Thymus (tissue), 11 donors: ENCODE results near the gene SLC48A1. TPM values are rescaled to one million over a fixed set of nuclear protein-coding genes. Genes with fewer than 3 reads are reported as not detected.

Experiments used
- DNase-seq, 9 donors: peaks; one replicate each; pipeline ENCODE4 v3.0.0-alpha.2; 2013; ENCODE audit warnings: low spot score in 9 of 9, low read depth in 6 of 9, missing footprints in 1 of 9
- H3K27ac ChIP-seq, 2 donors: one replicate each; pipeline ENCODE4 v1.5.1; 2013; ENCODE audit warnings: control low read depth in 1 of 2, low read depth in 1 of 2, low read length in 1 of 2, mild to moderate bottlenecking in 1 of 2, moderate library complexity in 1 of 2
- H3K27me3 ChIP-seq, 2 donors: one replicate each; pipeline ENCODE4 v1.5.1; 2013; ENCODE audit warnings: low read length in 1 of 2; ENCODE audit not compliant: control insufficient read depth in 2 of 2, insufficient read depth in 1 of 2
- H3K36me3 ChIP-seq, 2 donors: one replicate each; pipeline ENCODE4 v1.5.1; 2013; ENCODE audit warnings: low read length in 1 of 2, mild to moderate bottlenecking in 1 of 2, moderate library complexity in 1 of 2; ENCODE audit not compliant: control insufficient read depth in 2 of 2, insufficient read depth in 2 of 2
- H3K4me1 ChIP-seq, 2 donors: one replicate each; pipeline ENCODE4 v1.5.1; 2013; ENCODE audit warnings: low read length in 2 of 2; ENCODE audit not compliant: control insufficient read depth in 2 of 2, insufficient read depth in 2 of 2
- H3K4me3 ChIP-seq, 2 donors: one replicate each; pipeline ENCODE4 v1.5.1; 2013; ENCODE audit warnings: low read length in 2 of 2, control low read depth in 1 of 2, mild to moderate bottlenecking in 1 of 2
- H3K9me3 ChIP-seq, 2 donors: one replicate each; pipeline ENCODE4 v1.5.1; 2013; ENCODE audit warnings: low read length in 1 of 2, mild to moderate bottlenecking in 1 of 2; ENCODE audit not compliant: control insufficient read depth in 2 of 2, insufficient read depth in 1 of 2
- WGBS: extraction: QIAGEN DNeasy Blood & Tissue Kit; methylation state at CpG from one replicate; pipeline ENCODE4 v1.1.7; 2013; 5-methylcytosine and 5-hydroxymethylcytosine counted together
- polyA plus RNA-seq: library from polyadenylated mRNA; stranded (reverse); fragments of 200-250 nt; gene quantifications from one replicate; pipeline ENCODE4 v1.2.3, GENCODE V29; 2013
- total RNA-seq: library from RNA; stranded (reverse); fragments of 120-200 nt; gene quantifications from one replicate; pipeline ENCODE4 v1.2.4, GENCODE V29; 2013
- donor health status: healthy.

SLC48A1 gene
- total and polyA plus RNA-seq, 2 donors: 4.5 to 9.3 TPM

GRCh38 chr12:47778881-47779280 lies 5.8 kb downstream of the SLC48A1 start:
- no peak overlapping the region for H3K27ac ChIP-seq
- peaks cover 0 to 1% of the 10 kb centered on the region in 2 donors for H3K27me3 ChIP-seq
- 87% methylated on average over 14 of the region's 14 CpGs for WGBS
- peaks cover 14 to 55% of the 10 kb centered on the region in 2 donors for H3K4me1 ChIP-seq
- H3K9me3 ChIP-seq: no peaks in the 10 kb centered on the region
- H3K36me3 ChIP-seq: peaks cover 26 to 28% of the 10 kb centered on the region in 2 donors
- no peak overlapping the region for H3K4me3 ChIP-seq
- no peak for DNase-seq

DNA sequence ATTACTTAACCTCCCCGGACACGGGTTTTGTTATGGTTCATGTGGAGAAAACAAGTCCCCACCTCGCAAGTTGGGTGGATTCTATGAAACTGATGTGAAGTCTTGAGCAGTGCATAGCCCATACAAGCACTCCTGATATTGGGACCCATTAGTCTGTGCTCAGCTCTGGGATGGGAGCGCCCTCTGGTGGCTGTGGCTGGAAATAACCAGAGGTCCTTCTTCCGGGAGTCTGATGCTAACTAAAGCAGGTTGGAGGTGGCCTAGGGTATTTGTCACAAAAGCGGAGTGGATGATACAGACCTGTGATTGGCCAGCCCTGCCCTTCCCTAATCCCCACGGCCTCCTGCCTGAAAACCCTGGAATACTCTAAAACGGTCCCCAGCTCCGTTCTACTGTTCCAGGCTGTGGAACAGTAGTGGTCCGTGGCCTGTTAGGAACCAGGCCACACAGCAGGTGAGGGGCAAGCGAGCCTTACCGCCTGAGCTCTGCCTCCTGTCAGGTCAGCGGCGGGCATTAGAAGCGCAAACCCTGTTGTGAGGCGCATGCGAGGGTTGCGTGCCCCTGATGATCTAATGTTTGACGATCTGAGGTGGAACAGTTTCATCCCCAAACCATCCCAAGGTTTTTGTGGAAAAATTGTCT lies 6.4 kb downstream of the SLC48A1 start:
- H3K36me3 ChIP-seq: peaks cover 32 to 33% of the 10 kb centered on the region in 2 donors
- WGBS: 56% methylated on average over 19 of the region's 19 CpGs
- peaks cover 10 to 52% of the 10 kb centered on the region in 2 donors for H3K4me1 ChIP-seq
- H3K9me3 ChIP-seq: no peaks in the 10 kb centered on the region
- H3K27me3 ChIP-seq: no peaks in the 10 kb centered on the region
- peak; percentile 70 to 96 (median 90) for DNase-seq
- no peak overlapping the region for H3K4me3 ChIP-seq
- H3K27ac ChIP-seq: peak overlapping the region in 1 of 2 donors; percentile 13

DNA sequence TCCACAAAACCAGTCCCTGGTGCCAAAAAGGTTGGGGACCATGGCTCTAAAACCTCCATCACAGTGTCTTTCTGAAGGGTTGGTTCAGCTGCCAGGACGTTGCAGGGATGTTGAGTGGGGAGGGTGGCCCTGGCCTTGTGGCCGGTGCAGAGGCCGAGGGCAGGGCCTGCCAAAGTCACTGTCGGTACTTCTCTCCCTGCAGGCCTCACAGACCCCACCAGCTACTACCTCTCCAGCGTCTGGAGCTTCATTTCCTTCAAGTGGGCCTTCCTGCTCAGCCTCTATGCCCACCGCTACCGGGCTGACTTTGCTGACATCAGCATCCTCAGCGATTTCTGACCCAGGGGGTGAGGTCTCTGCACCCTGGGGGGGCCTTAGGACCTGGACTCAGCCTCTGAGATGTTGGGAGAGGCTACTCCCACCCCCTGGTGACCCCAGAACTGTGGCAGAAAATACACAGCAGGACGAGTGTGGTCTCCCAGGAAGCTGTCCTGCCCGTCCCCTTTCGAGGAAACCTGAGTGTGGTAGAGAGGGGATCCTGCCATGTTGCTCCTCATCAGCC lies 7.0 kb downstream of the SLC48A1 start:
- WGBS: 91% methylated on average over 11 of the region's 11 CpGs
- H3K4me1 ChIP-seq: peaks cover 7 to 46% of the 10 kb centered on the region in 2 donors
- no peaks in the 10 kb centered on the region for H3K27me3 ChIP-seq
- peak overlapping the region; percentile 3 to 39 for H3K27ac ChIP-seq
- no peak overlapping the region for H3K4me3 ChIP-seq
- H3K9me3 ChIP-seq: no peaks in the 10 kb centered on the region
- H3K36me3 ChIP-seq: peaks cover 38 to 39% of the 10 kb centered on the region in 2 donors
- no peak for DNase-seq

DNA sequence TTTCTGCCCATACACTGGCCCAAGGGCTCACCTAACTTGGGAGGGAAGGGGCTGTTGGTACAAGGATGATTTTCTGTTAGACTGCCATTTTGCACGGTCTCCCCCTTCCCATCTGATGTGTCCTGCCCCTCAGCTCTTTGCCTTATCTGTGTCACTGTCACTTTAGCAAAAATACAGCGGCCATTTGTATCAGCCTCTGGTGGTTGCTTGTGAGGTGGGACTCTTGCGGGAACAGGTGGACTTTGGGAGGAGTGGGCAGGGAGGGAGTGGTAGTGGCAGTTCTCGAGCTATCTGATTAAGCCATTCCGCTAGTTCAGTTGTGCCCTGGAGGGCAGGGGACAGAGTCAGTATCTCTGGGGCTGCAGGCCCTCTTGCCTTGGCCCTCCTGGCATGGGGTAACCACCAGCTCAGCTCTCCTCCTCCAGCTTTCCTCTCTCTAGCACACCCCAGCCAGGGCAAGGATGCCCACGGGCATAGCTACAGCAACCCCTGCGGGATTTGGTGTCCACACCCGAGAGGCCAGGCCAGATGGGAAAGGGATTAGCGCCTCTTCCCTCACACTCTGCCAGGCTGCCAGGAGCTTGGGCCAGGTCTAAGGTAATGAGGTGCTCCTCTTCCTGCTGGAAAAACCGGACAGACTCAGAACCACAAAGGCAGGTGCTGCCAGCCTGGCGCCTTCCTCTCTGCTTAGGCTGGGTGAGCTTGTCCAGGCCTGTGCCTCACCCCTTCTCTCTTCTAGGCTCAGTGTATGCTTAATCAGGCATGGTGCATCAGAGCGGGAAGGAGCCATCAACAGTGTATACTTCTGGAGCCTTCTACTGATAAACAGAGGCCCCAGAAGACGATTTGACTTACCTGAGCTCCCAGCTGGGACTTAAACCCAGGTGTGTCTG lies 8.7 kb downstream of the SLC48A1 start:
- peak in 1 of 9 donors; percentile 39 for DNase-seq
- Histone ChIP-seq H3K9me3 (no peaks in the 10 kb centered on the region), H3K36me3 (peaks cover 55 to 56% of the 10 kb centered on the region in 2 donors), H3K27me3 (no peaks in the 10 kb centered on the region), H3K27ac (peak overlapping the region; percentile 65 to 72), H3K4me1 (peaks cover 7 to 29% of the 10 kb centered on the region in 2 donors), H3K4me3 (no peak overlapping the region)
- 94% methylated on average over 13 of the region's 13 CpGs for WGBS

DNA sequence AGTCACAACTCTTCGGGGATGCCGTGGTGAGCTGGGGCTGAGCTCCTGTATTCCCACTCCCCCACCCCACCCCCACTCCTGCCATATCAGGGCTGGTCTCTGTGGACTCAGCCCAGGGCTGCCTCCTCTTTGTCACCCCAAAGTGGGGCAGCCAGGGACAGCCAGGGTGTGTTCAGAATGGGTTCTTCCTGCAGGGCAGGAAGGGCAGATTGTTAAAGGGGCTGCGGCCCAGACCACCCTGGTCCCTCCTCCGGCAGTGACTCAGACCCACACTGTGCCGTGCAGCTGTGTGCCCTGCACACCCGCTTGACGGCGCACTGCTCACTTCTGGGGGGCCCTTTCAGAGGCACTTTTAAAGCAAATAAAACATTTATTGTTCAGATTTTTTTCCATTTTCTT lies 9.3 kb downstream of the SLC48A1 start:
- no peak for DNase-seq
- WGBS: 88% methylated on average over 8 of the region's 8 CpGs
- Histone ChIP-seq H3K9me3 (no peaks in the 10 kb centered on the region), H3K27ac (peak overlapping the region; percentile 65 to 72), H3K4me3 (no peak overlapping the region), H3K4me1 (peaks cover 5 to 25% of the 10 kb centered on the region in 2 donors), H3K27me3 (no peaks in the 10 kb centered on the region), H3K36me3 (peaks cover 61 to 63% of the 10 kb centered on the region in 2 donors)

DNA sequence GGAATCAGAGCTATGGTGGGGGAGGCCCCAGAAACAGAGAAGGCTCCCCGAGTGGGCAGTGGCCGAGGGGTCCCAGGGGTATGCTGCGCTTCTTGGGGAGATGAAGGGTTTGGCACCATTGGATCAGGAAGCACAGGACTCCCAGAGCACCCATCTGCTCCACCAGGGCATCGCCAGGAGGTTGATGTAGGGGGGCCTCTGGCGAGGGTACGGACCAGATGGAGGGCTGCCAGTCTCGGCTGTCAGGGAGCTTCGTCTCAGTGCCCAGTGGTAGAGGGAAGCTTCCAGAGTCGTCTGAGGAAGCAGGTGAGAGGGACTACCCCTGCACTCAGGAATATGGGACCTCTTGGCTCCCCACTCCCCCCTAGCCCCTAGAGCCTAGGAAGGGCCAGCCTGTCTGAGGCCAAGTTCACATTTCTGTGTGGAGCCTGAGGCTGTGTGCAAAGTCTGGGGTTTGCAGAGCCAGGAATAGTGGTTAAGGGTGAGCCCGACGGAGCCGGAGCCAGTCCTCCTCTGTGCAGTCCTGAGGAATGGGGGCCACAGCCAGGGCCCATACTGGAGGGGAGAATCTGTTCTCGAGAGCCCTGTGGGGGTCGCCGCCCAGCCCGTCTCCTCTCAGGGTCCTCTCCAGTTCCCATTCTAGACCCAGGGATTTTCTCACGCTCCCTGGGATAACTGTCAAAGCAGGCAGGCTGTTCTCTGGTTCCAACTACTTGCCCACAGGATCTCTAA lies 10.2 kb downstream of the SLC48A1 start:
- no peak for DNase-seq
- H3K4me3 ChIP-seq: no peak overlapping the region
- WGBS: 95% methylated on average over 17 of the region's 17 CpGs
- H3K27ac ChIP-seq: peak overlapping the region; percentile 14 to 43
- H3K9me3 ChIP-seq: no peaks in the 10 kb centered on the region
- peaks cover 0 to 17% of the 10 kb centered on the region in 2 donors for H3K4me1 ChIP-seq
- H3K27me3 ChIP-seq: no peaks in the 10 kb centered on the region
- peaks cover 69 to 71% of the 10 kb centered on the region in 2 donors for H3K36me3 ChIP-seq

- no peak overlapping the region for H3K4me3 ChIP-seq
- no peak for DNase-seq
- H3K4me1 ChIP-seq: peaks cover 0 to 11% of the 10 kb centered on the region in 2 donors
- peak overlapping the region in 1 of 2 donors; percentile 14 for H3K27ac ChIP-seq
- H3K36me3 ChIP-seq: peaks cover 79 to 80% of the 10 kb centered on the region in 2 donors
- no peaks in the 10 kb centered on the region for H3K27me3 ChIP-seq
- H3K9me3 ChIP-seq: no peaks in the 10 kb centered on the region
- 96% methylated on average over 20 of the region's 20 CpGs for WGBS
Measured at GRCh38 chr12:47783821-47784819, 11.1 kb downstream of the SLC48A1 start.
